Right lobe of liver (tissue), 4 donors: Measurements from ENCODE around the gene EIF5B.

Experiments used
- POLR2A ChIP-seq: fragments of 450-650 bp; IDR thresholded peaks from one replicate; pipeline ENCODE4 v1.6.1; 2017; ENCODE audit warnings: antibody characterized with exemption, mild to moderate bottlenecking
- TF ChIP-seq, protein P1 (sequence below), 4 donors: fragments of 200-600 bp in 3 of 4; fragments of 450-650 bp in 1 of 4; IDR thresholded peaks; one replicate each; pipeline versions ENCODE4 v1.5.1 to v1.8.0; 2016 to 2022; ENCODE audit warnings: antibody characterized with exemption in 4 of 4, mild to moderate bottlenecking in 2 of 4
- donor health status: DM: no; HTN: no; CAD: no.
- donor health status: DM: no; HTN: no; CAD: no.
- donor health status: DM: no; HTN: yes; CAD: no.

DNA sequence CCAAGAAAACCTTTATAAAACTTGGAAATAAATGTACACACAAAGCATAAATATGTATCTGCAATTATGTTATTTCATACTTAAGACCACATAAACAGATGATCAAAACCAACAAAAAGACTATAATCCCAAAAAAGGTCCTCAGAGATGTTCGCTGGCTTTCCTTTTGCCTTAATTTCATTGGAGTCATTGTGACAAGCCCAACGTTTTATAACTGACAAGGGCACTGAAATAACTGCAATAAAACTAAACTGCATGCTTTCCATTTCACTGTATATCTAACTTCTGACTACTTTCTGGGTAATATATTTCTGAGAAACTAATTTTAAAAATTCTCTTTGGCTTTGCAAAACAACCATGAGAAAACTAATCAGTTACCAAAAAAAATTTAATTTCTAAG lies 96.2 kb downstream of the EIF5B start:
- TF ChIP-seq, protein P1, sequence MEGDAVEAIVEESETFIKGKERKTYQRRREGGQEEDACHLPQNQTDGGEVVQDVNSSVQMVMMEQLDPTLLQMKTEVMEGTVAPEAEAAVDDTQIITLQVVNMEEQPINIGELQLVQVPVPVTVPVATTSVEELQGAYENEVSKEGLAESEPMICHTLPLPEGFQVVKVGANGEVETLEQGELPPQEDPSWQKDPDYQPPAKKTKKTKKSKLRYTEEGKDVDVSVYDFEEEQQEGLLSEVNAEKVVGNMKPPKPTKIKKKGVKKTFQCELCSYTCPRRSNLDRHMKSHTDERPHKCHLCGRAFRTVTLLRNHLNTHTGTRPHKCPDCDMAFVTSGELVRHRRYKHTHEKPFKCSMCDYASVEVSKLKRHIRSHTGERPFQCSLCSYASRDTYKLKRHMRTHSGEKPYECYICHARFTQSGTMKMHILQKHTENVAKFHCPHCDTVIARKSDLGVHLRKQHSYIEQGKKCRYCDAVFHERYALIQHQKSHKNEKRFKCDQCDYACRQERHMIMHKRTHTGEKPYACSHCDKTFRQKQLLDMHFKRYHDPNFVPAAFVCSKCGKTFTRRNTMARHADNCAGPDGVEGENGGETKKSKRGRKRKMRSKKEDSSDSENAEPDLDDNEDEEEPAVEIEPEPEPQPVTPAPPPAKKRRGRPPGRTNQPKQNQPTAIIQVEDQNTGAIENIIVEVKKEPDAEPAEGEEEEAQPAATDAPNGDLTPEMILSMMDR (IDR thresholded peaks at IDR 0.05), result no peak
- TF ChIP-seq POLR2A, result no peak
